ENCODE measurements around the gene MOB3A. TPM values are rescaled to one million over a fixed set of nuclear protein-coding genes. Genes with fewer than 3 reads are reported as not detected.
"Not testable (repeated sequence)": the region's sequence is repeated elsewhere in the genome, so short reads cannot be mapped to it uniquely, and the experiment has no call there.

MOB3A gene
- total RNA-seq, 1 experiment from 2014 or later, result 9.7 TPM

- Histone ChIP-seq H3K9me3 (no peaks in the 10 kb centered on the region), H3K36me3 (no peaks in the 10 kb centered on the region; the same call in 1 of the 2 replicates), H3K27me3 (no peaks in the 10 kb centered on the region), H3K4me3 (no peak overlapping the region)
- DNase-seq, result no peak
Measured at GRCh38 chr19:2097886-2098327, 1.8 kb upstream of the MOB3A start.

- Histone ChIP-seq H3K4me3 (peak overlapping the region; percentile 22; the same call in 1 of the 2 replicates), H3K9me3 (no peaks in the 10 kb centered on the region), H3K27me3 (no peaks in the 10 kb centered on the region), H3K36me3 (no peaks in the 10 kb centered on the region; the same call in 1 of the 2 replicates)
- no peak for DNase-seq
Measured at GRCh38 chr19:2097203-2097885, 1.2 kb upstream of the MOB3A start.

- no peaks in the 10 kb centered on the region for H3K9me3 ChIP-seq
- no peaks in the 10 kb centered on the region; the same call in 1 of the 2 replicates for H3K36me3 ChIP-seq
- peak; percentile 92 for DNase-seq
- H3K4me3 ChIP-seq, result peak within 1 kb of the TSS; percentile 83
- no peaks in the 10 kb centered on the region for H3K27me3 ChIP-seq
Measured at GRCh38 chr19:2096480-2097202, 515 bp upstream of the MOB3A start, which contains the start of gene IZUMO4. Gene IZUMO4 (plus strand): TSS chr19:2096915. CDS start chr19:2096946, 31 bp downstream.

GRCh38 chr19:2091926-2092525 is 4.1 kb downstream of the MOB3A start:
- H3K9me3 ChIP-seq, DNase-seq, H3K36me3 ChIP-seq, H3K4me3 ChIP-seq, H3K27me3 ChIP-seq: not testable (repeated sequence)

- Histone ChIP-seq H3K9me3 (no peaks in the 10 kb centered on the region), H3K36me3 (no peaks in the 10 kb centered on the region; the same call in 1 of the 2 replicates), H3K4me3 (no peak overlapping the region), H3K27me3 (no peaks in the 10 kb centered on the region)
- no peak for DNase-seq
Measured at GRCh38 chr19:2089727-2090053, 6.4 kb downstream of the MOB3A start.

GRCh38 chr19:2089001-2089711 is 7.0 kb downstream of the MOB3A start:
- Histone ChIP-seq H3K4me3 (no peak overlapping the region), H3K27me3 (no peaks in the 10 kb centered on the region), H3K36me3 (no peaks in the 10 kb centered on the region; the same call in 1 of the 2 replicates), H3K9me3 (no peaks in the 10 kb centered on the region)
- peak; percentile 39 for DNase-seq

- Histone ChIP-seq H3K4me3 (no peak overlapping the region), H3K36me3 (no peaks in the 10 kb centered on the region; the same call in 1 of the 2 replicates), H3K27me3 (no peaks in the 10 kb centered on the region), H3K9me3 (no peaks in the 10 kb centered on the region)
- DNase-seq, result no peak
Measured at GRCh38 chr19:2087621-2088100, 8.5 kb downstream of the MOB3A start.

GRCh38 chr19:2086695-2087620 is 9.2 kb downstream of the MOB3A start:
- not testable (repeated sequence) for H3K9me3 ChIP-seq, H3K4me3 ChIP-seq, DNase-seq, H3K36me3 ChIP-seq, H3K27me3 ChIP-seq

GRCh38 chr19:2084993-2085720 is 11.0 kb downstream of the MOB3A start:
- Histone ChIP-seq H3K27me3 (no peaks in the 10 kb centered on the region), H3K4me3 (no peak overlapping the region), H3K36me3 (no peaks in the 10 kb centered on the region; the same call in 1 of the 2 replicates), H3K9me3 (no peaks in the 10 kb centered on the region)
- DNase-seq, result no peak

GRCh38 chr19:2083174-2083854 is 12.8 kb downstream of the MOB3A start:
- no peak for DNase-seq
- H3K4me3 ChIP-seq, result no peak overlapping the region
- H3K36me3 ChIP-seq, result no peaks in the 10 kb centered on the region; the same call in 1 of the 2 replicates
- no peaks in the 10 kb centered on the region for H3K9me3 ChIP-seq
- H3K27me3 ChIP-seq, result no peaks in the 10 kb centered on the region

GRCh38 chr19:2081873-2082810 is 14.0 kb downstream of the MOB3A start:
- H3K27me3 ChIP-seq, result no peaks in the 10 kb centered on the region
- no peaks in the 10 kb centered on the region for H3K9me3 ChIP-seq
- no peak for DNase-seq
- H3K4me3 ChIP-seq, result no peak overlapping the region
- H3K36me3 ChIP-seq, result no peaks in the 10 kb centered on the region; the same call in 1 of the 2 replicates

GRCh38 chr19:2080336-2080988 is 15.7 kb downstream of the MOB3A start:
- DNase-seq, result no peak
- no peaks in the 10 kb centered on the region; the same call in 1 of the 2 replicates for H3K36me3 ChIP-seq
- no peaks in the 10 kb centered on the region for H3K27me3 ChIP-seq
- H3K9me3 ChIP-seq, result no peaks in the 10 kb centered on the region
- H3K4me3 ChIP-seq, result no peak overlapping the region

- Histone ChIP-seq H3K9me3 (no peaks in the 10 kb centered on the region), H3K4me3 (no peak overlapping the region), H3K36me3 (no peaks in the 10 kb centered on the region; the same call in none of the 2 replicates), H3K27me3 (no peaks in the 10 kb centered on the region)
- no peak for DNase-seq
Measured at GRCh38 chr19:2079865-2080301, 16.2 kb downstream of the MOB3A start.

Measured in MG63 (cell line).